Stimulated activated CD4-positive, alpha-beta T cell treated with anti-CD3 and anti-CD28 coated beads, Interleukin-1b, Interleukin-23, amount 100 ng/mL, for 1 hour (primary cell): Measurements from ENCODE around the gene SH3BGRL2.

Experiments
- DNase-seq, 2 donors: peaks; one replicate each; pipeline ENCODE4 v3.0.0-alpha.2; 2020; ENCODE audit warnings: low read depth in 2 of 2

SH3BGRL2 gene

DNA sequence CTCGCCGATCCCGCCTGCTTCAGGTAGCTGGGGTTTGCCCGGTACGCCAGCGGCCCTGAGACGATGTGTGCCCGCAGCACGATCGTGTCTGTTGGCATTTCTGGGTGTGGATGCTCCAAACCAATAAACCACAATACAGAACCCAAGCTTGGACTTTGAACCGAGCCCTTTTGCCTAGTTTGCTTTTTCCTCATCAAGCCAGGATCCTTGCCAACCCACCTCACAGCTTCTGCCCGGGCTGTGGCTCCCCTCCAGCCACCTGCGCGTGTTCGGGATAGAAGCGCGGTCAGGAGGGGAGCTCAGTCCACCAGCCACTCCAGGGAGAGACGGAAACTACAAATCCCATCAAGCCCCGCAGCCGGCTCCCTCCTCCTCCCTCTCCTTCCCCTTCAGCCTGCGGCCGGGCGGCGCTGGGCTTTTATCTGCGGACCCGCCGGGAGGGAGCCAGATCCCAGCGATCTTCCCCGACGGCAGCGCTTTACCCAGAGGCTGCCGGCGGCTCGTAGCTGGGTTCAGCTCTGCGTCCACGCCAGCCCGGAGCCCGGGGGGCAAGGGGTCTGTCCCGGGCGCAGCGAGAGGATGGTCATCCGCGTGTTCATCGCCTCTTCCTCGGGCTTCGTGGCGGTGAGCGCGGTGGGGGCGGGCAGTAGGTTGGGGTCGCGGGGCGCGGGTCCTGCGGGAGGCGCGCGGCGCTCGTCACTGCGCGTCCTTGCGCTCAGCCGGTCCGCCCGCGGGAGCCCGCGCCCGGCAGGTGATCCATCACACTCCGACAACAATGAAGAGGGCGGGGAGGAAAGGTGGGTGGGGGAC is at the start of gene SH3BGRL2:
TSS of gene SH3BGRL2 (plus strand) at position 447 of the 810 bp plus-strand sequence. CDS start at position 580, 133 bp downstream.
- DNase-seq = no peak

DNA sequence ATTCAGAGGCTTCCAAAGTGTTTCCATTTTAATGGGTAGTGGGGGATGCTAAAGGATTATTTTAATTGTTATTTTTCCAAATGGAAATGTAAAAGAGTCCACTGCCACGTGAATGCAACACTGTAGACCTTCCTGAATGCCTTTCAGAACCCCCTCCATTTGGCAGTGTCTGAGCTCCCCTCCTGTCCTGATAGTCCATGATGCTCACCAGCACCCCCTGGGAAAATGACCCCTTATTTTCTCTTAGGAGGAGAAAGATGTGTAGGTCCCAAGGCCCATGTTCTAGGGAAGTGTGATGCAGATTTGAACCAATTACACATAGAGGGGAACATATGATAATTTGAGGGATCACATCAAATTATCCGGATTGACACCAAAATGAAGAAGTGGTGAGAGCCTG is 46.8 kb upstream of the SH3BGRL2 start:
- no peak for DNase-seq

DNA sequence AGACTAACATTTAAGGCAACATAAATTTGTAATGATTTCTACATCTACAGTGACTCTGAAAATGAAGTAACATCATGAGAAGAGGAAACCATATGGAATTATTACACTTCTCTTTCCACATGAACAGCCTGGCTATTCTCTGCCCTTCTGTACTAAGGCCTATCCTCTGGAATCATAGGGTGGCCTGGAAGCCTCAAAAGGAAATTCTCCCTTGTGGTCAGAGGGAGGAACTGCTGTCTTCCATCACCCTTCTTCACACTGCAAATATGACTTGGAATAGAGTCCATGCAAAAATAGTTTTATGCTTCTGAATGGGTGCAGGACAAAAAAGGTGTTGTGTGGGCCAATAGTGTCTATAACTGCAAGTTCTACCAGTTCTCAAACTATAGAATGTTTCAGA is 44.6 kb upstream of the SH3BGRL2 start:
- no peak for DNase-seq

DNA sequence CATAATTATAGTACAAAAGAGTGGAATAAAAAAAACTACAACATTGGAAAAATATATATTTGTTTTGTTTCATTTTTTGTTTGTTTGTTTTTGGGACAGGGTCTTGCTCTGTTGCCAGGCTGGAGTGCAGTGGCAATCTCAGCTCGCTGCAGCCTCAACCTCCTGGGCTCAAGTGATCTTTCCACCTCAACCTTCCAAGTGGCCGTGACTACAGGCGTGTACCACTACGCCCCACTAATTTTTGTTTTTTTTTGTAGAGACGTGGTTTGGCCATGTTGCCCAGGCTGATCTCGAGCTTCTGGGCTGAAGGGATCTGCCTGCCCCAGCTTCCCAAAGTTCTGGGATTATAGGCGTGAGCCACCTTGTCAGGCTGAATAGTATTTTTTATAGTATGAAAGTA is 41.4 kb upstream of the SH3BGRL2 start:
- no peak for DNase-seq

DNA sequence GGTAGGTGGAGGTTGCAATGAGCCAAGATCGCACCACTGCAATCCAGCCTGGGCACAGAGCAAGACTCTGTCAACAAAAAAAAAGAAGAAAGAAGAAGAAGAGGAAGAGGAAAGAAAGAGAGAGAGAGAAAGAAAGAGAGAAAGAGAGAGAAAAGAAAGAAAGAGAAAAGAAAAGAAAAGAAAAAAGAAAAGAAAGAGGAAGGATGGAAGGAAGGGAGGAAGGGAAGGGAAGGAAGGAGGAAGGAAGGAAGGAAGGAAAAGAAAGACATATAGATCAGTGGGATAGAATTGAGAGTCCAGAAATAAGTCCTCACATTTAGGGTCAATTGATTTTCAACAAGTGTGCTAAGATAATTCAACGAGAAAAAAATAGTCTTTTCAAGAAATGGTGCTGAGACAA is 34.0 kb upstream of the SH3BGRL2 start:
- no peak for DNase-seq

DNA sequence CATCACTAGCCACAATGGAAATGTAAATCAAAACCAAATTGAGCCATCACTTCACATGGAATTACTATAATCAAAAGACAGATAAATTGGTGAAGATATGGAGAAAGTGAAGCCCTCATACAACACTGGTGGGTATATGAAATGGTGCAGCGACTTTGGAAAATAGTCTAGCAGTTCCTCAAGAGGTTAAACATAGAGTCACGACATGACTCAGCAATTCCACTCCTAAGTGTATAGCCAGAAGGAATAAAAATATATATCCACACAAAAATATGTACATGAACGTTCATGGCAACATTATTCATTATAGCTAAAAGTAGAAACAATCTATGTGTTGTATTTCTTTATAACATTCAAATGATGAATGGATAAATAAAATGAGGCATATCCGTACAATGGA is 33.1 kb upstream of the SH3BGRL2 start:
- no peak for DNase-seq

DNA sequence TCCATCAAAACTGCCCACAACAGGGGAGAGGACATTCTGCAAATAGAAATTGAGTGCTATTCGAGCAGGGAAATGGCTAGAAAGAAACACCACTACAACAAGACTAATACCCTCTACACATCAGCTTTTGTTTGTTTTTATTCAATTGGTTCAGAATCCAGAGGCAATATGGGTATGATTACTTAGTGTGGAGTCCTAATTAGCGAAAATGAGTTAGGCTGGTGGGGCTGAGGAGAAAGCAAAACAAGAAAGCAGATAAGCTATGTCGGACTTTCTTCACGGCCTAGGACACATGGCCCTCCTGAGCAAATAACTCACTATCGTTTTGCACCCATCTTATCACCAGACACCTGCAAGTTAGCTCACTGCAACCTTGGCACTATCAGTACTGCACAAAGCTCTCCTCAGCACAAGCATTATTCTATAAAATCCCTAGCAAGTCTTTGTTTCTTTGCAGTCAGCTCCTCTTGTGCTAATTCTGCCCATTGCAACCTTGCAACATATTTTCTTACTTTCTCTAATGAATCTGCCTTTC is 31.3 kb upstream of the SH3BGRL2 start:
- no peak for DNase-seq

DNA sequence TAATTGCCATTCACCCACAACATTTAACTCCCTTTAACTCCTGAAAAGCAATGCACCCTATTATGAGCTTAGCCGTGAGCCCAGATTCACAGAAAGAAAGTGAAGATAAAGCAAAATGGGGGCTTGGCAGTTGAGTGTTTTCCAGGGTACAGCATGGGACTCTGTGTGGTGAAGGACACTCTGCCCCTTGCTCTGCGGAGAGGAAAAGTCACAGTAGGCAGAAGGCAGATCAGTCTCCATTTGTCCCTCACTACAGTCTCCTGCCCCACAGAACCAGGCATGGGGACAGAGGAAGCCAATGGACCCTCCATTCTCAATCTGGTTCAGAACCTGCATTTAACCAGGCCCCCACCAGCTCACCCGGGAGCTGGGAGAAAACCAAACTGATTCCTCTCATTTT is 30.8 kb upstream of the SH3BGRL2 start:
- no peak for DNase-seq

DNA sequence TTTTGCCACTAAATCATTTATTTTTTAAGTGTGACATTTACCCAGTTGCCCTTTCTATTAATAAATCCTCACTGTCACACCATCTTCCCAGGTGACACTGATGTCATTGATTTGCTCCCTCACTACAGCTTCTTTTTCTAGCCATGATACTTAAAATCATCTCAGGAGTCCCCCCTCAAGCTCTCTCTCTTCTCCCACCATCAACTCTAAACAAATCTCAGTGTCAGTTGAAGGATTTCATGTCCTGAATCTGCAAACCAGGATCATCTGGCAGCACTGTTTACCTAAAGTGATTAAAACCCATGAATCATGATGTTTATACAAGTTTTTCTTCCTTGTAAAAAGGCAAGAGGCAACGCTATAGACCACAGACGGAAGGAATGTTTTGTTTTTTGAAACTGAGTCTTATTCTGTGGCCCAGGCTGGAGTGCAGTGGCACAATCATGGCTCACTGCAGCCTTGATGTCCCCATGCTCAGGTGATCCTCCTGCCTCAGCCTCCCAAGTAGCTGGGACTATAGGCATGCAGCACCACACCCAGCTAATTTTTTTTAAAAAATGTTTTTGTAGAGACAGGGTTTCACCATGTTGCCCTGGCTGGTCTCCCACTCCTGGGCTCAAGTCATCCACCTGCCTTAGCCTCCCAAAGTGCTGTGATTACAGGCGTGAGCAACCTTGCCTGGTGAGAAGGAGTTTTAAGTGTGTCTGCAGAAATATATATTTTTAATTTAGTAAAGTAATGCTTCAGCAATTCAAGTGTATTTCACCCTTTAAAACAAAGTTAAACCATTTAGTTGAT is 30.1 kb upstream of the SH3BGRL2 start:
- no peak for DNase-seq

DNA sequence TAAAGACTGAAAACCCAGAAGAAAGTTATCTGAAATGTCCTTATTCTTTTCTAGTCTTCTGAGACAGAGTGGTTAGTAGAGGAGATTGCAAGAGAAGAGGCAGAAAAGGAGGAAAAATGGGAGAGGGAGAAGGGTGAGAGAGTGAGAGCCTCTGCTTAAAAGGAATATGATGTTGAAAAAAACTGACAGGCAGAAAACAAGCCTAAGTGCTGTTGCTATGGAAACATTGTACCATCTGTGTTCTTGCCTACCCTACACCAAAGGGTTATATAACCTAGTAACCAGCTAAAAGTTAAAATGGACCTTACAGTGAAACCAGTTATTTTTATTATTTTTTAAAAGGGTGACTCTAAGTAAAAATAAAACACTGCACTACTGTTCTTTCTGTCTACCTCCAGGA is 28.3 kb upstream of the SH3BGRL2 start:
- DNase-seq = no peak

DNA sequence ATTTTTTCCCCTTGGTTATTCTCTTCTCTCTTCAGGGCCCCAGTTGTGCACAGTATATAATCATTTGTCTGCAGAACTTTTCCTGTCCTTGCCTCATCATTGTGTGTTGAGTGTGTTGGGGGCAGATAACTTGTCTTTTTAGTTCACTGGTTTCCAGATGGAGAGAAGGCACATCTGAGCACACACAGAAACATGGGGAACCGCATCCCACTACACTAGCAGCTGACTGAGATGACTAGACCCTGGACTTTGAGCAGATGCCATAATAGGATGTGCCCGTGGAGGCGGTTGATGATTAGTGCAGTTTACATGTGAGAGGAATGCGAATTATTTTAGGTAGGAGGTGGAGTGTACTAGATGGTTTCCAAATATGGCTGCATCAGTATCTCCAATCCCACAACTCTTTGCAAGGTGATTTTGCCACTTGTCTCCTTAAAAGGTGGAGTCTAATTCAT is 26.5 kb upstream of the SH3BGRL2 start:
- DNase-seq = no peak

DNA sequence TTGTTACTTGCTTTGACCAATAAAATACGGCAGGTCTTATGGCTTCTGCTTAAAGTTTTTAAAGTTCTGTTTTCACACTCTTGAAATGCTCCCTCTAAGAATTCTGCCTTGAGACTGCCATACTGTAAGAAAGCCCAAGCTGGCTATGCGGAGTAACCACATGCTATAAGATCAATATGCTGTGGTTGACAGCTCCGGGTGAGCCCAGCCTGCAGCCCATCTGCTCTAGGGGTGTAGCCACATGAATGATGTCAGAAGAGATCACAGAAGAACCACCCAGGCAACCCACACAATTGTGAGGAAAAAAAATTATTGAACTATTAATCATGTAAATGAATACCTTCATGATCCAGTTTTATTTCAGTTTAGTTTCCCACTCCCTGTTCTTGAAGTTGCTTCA is 26.1 kb upstream of the SH3BGRL2 start:
- DNase-seq = no peak

DNA sequence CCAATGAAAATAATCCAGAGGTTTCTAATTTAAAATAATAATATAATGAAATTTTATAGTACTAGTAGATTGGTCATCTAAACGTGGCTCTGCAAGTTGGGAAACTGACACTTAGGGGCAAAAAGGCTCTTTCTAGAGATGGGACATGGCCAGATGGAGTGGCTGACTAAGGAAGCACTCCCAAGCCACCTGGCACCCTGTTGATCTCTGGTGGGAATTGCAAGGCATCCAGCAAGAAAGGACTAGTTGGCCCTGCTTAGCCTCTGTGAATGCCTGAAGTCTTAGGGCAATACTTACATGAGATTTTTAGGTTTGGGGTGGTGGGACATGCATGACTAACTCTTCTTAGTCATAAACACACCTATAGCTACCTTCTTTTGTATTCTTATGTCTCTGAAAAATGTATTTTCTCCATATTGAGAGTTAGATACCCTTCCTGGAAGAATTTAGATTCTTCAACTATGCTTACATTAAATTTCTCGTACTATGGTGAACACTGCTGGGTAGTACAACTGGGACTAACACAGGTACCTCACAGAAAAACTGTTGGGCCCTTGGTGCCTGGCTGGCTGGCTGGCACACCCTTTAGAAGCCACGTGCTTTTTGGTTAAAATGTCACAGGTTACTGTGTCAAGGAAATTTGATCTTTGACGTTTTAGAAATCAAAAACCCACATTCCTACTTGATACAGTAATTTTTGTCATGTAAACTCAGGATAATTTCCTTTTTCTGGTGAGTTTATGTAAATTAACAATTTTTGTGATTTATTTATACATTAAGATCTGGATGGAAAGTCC is 25.0 kb upstream of the SH3BGRL2 start:
- no peak for DNase-seq

DNA sequence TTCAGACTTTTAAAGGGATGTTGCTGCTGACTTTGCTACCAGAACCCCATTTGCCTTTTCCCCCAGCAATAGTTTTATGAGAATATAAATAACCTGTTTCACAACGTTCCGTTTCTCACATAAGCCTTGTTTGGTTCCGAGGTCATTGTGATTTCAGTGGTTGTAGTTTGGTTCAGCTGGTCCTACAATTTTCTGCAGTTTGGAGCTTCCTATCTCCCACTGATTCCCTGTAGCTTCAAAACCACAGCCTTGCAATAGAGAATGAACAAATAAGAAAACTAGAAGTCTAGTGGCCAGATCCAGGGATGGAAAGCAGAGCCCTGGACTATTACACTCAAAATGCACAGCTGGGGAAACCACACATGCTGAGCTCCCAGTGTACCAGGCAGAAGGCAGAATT is 24.1 kb upstream of the SH3BGRL2 start:
- DNase-seq = no peak

DNA sequence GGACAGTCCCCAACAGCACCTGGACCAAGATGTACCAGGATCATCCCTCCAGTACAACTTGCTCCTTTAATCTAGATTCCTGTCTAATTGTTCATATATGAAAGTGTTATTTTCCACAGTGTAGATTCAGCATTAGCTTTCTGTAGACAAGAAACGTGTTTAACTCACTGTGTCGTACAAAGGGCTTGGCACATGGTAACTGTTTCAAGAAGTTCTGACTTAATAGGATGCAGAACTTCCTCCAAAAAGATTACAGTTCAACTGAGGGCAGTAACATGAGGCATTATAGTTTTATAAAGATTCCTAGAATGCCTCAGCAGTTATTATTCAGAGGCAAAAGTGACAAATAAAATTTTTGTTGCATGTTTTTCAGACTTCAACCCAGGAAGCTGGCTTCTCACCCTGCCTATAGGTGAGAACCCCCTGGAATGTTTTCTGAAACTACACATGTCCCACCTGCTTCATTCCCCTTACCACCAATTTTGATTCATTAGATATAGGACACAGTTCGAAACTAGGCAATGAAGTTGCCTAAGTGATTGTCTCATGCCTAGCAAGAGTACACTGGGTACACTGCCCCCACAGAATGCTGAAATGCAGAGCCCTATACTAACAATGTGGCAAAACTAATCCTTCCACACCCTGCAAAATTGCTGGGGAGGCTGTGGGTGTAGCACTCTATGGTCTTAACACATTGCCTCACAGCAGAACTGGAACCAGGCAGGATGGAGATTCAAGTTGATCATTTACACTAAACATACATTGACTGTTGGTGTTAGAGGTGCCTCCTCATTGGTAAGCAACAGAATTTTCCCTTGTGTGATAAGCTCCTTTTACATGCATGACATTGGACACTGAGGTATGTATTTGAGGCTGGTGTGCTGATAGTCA is 22.6 kb upstream of the SH3BGRL2 start:
- no peak for DNase-seq

DNA sequence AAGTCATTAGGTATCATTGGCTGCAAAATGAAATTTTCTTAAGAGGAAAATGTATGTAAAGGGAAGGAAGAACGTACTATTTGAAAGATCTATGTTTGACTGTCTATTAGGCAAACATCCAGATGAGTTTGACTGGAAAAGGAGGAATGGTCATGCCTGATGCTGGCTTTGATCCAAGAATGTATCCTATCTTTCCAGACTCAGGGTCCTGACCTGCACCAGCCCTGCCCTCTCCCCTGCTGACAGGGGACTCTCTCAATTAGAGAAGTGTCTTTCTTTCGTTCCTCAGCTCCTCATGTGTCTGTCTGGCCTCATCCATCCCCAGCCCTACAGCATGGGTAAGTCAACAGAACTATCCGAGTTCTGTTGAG is 21.9 kb upstream of the SH3BGRL2 start:
- DNase-seq = no peak

DNA sequence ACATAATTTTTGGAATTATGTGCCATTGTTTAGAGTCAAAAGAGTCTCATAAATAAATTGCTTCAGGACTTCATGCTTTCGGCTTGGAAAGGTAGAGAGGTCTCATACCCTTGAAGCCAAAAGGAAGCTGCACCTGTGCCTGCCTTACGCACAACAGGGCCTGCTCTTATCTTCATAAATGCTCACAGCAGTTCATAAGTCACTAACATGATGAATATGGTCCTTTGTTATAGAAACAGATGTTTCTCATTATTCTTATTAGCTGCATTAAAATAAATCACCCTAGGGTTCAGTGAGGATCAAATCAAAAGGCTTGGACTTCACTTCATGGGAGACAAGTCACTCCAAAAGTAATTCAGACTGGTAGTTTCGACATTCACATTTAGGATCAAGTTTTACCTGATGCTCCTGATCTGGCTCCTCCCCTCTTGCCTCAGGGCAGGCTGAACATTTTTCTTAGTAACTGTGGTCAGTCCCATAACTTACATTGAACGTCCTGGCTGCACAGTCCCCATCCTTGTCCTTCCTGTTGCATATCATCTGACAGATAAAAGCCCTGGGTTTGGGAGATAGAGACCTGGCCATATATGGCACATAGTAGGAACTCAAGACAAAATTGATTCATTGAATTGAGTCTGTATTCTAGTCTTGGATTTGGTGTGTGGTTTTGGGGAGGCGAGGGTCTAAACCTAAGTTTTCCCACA is 20.7 kb upstream of the SH3BGRL2 start:
- no peak for DNase-seq

DNA sequence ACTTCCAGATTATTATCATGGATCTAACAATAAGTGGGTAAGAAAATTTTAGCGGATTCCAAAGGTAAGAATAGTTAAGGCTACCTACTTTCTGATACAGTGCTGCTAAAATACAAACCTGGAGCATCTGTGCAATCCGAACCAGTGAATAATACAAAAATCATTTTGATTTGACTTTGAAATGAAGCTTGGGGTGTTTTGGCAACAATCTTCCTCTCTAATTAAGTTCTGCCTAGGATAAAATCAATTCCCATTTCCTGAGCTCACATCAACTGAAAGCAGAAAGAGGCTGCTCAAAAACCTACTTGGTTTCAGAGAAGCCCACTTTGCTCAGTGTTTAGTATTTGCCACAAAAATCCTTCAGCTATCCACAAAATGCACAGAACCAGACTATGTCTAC is 18.7 kb upstream of the SH3BGRL2 start:
- DNase-seq = no peak

DNA sequence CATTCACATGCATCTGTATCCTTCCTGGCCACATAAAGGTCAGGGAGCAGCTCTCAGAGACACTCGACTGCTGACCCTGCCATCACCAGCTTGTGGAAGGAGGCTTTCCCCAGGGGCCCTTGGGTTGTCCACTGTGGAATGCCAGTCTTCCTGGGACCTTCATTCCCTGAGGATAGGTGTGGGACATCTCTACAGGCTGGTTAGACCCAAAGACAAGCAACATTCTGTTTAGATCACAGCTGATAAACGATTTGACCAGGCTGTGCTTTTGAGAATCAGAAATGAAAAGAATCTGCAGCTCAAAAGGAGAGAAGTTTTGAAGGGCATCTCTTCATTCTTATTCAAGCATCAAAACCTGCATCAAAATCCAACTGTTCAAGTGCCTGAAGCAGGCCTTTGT is 18.2 kb upstream of the SH3BGRL2 start:
- DNase-seq = no peak

DNA sequence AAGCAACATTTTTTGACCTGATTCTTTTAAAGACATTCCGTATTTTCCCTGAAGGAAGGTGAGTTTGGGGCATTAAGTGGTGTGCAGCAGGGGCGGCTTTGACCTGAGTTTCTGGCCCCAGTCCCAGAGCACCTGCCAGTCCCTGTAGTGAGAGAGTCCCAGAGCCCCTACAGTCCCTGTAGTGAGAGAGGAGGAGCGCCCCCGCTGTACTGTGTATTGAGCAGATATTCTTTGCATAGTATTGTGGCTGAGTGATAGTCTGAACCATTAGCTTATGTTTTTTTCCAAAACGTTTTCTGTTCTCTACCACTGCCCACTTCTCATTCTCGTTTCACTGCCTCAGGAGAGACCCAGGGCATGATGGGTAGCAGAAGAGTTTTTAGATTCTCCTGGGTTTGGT is 17.2 kb upstream of the SH3BGRL2 start:
- DNase-seq = no peak
